Measurements from ENCODE around the gene WSCD2.

WSCD2 gene

GRCh38 chr12:108128221-108129016 lies 669 bp upstream of the WSCD2 start:
- no peak for DNase-seq

GRCh38 chr12:108131035-108131434 lies 1.9 kb downstream of the WSCD2 start:
- DNase-seq, result no peak

- no peak for DNase-seq
Observed at GRCh38 chr12:108131657-108132126, 2.6 kb downstream of the WSCD2 start.

DNA sequence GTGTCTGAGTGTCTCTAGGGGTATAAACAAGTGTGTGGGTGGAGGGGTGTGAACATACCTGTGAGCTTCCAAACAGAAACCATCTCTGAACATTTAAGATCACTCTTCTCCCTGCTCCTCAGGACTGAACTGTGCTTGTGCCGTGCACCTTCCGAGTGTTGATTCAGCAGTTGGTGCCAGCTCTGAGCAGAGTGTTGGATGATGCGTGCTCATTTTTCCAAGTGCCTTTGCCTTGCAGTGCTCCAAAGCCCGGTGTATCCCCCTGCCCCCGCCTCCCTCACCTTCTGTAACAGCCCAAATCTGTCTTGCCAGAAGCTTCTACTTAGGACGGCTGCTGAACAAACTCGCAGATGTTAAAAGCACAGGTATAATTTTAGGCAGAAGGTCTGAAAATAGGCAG lies 4.4 kb downstream of the WSCD2 start:
- DNase-seq, result no peak

GRCh38 chr12:108134744-108135143 lies 5.7 kb downstream of the WSCD2 start:
- no peak for DNase-seq

DNA sequence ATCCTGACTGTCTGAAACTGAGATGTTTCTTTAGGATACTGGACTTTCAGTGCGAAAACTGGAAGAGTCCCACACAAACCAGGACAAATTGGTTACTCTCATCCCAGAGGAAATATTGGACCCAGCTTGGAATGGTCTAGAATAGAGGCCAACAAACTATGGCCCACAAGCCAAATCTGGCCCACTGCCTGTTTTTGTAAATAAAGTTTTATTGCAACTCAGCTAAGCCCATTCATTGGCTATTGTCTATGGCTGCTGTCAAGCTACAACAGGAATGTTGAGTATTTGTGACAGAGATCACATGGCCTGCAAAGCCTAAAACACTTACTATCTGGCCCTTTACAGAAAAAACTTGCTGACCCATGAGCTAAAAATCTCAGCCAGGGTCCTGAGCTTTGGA lies 6.5 kb downstream of the WSCD2 start:
- DNase-seq, result no peak

DNA sequence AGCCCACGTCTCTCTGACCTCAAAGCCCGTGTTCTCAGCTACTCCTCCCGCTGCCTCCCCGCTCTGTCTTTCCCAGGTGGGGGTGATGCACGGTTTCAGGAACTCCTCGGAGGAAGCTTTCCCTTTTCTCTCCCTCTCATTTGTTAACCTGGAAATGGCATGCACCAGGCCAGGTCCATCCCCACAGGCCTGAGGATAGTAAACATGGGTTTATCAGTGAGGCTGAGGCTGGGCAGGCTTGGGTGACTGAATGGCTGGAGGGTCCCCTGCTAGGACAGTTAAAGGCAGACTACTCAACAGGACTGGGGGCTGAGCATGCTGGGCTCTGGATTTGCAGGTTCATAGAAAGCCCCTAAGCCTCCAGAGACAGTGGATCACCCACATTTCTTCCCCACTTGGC lies 7.6 kb downstream of the WSCD2 start:
- no peak for DNase-seq

GRCh38 chr12:108139454-108139853 lies 10.4 kb downstream of the WSCD2 start:
- DNase-seq, result no peak

GRCh38 chr12:108140501-108140900 lies 11.4 kb downstream of the WSCD2 start:
- no peak for DNase-seq

GRCh38 chr12:108141600-108142130 lies 12.6 kb downstream of the WSCD2 start:
- no peak for DNase-seq

DNA sequence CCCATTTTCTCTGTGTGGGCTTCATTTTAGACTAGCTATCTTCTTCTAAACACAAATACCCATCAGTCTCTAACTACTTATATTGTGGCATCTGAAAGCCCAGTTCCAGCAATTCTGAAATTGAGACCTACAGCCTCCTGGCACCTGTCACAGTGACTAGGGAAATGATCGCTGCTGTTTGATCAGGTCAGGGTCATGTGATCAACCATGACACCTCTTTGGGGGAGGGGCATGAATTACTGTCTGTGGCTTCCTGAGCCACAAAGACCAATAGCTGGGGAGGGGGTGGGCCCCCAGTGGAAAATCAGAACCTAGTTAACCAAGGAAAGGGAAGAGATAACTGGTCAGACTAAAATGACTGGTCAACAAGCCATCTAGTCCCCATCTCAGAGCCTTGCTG lies 14.1 kb downstream of the WSCD2 start:
- DNase-seq, result no peak

GRCh38 chr12:108144080-108144479 lies 15.0 kb downstream of the WSCD2 start:
- DNase-seq, result no peak

- no peak for DNase-seq
Observed at GRCh38 chr12:108145011-108145410, 15.9 kb downstream of the WSCD2 start.

DNA sequence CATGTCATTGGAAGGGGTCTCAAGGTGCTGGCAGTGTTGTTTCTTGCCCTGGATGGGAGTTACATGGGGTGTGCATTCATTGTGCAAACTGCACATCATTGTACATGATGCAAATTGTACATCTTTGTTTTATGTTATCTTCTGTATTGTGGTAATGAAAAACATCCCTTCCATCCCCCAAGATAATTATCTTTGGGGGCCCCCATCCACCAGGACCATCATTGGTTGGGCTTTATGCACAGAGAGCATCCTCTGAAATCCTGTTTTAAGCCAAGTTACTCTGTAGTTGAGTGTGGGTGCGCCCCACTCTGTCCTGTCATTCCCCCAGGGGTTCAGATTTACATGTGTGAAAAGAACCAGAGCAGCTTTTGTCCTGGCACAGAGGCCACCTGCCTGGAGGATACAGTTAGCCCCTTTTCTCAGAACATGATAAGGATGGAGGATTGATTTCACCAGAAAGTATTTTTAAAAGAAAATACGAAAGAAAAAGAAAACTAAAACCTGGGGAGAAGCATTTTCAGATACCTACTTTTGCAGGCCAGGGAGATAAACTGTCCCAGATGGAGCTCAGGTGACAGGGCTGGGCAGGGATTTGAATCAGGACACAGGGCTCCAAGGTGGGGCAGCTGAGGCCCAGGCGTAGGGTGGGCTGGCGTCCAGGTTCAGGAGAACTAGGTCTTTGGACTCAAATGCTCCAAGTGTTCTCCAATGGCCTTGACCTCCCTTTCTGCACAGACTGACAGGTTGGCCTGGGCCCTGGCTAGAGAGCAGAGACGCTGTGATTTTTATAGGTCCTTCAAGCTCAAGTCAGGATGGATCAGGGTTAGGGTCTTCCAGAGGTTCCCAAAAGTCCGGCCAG lies 17.2 kb downstream of the WSCD2 start:
- DNase-seq, result no peak

DNA sequence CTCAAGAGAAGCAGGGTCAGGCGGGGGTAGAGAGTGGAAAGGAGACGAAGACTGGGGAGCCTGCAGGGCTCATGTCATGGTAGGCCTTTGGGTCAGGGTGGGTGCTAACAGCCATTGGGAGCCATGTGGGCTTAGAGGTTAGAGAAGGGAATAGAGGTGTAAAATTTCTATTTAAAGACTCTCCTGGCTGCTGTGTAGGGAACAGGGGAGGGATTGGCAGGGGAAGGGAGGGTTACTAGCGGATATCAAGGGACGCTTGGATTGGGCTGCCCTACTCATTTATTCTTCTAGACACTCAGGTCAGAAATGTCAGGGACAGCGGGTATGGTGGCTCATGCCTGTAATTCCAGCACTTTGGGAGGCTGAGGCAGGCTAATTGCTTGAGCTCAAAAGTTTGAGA lies 18.2 kb downstream of the WSCD2 start:
- no peak for DNase-seq

- DNase-seq, result no peak
Observed at GRCh38 chr12:108148521-108149074, 19.5 kb downstream of the WSCD2 start.

GRCh38 chr12:108150436-108150835 lies 21.3 kb downstream of the WSCD2 start:
- DNase-seq, result no peak

DNA sequence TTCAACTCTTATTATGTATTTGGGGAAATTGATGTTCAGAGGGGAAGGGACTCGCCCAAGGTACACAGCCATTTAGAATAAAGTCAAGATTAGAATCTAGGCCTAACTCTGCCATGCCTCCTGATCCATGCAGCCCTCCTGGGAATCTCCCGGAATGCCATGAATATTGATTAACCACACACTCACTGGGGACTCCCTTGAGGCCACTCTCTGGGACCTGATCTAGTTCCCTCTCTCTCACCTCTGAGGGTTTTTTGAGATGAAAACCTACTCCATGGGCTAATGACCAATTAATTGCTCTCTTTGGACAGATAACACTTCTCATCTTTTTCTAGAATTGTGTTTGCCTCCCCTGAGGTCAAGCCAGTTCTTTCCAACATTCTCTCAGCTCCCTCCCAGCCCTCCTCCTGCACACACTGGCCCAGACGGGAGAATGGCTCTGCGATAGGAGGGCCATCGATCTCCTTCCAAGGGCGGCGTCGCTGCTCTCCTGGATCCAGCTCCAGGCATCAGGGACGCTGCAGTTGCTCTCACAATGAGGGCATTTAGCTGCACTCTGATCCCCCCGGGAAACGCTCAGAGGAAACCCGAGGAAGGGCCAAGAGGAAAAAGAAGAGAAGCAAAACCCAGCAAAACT lies 22.6 kb downstream of the WSCD2 start:
- no peak for DNase-seq

DNA sequence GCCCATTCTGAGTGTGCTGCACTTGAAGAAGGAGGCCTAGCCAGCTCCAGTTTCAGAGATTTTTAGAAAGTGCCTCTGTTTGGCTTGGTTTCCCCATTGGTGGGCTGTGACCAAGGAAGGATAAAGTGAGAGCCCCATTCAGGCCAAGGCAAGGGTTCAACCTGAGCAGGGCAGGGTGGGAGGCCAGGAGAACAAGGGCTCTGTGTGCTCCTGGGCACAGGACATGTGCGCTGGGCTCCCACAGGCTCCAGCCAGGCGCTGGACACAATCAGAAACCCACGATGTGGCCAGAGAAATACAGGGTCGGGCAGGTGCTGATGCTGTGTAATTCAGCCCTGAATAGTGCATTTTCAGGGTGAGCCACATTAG lies 23.1 kb downstream of the WSCD2 start:
- DNase-seq, result no peak

- no peak for DNase-seq
Observed at GRCh38 chr12:108156717-108157116, 27.6 kb downstream of the WSCD2 start.

- no peak for DNase-seq
Observed at GRCh38 chr12:108157870-108158459, 28.9 kb downstream of the WSCD2 start.

GRCh38 chr12:108162207-108162606 lies 33.1 kb downstream of the WSCD2 start:
- DNase-seq, result no peak

GRCh38 chr12:108166505-108166904 lies 37.4 kb downstream of the WSCD2 start:
- no peak for DNase-seq
